Ovary (tissue), 9 donors: ENCODE results near the gene KLRF2. TPM values are rescaled to one million over a fixed set of nuclear protein-coding genes. Genes with fewer than 3 reads are reported as not detected.

Experiments
- DNase-seq, 5 donors: peaks; one replicate each; pipeline ENCODE4 v3.0.0-alpha.2; 2019 to 2020
- H3K27ac ChIP-seq, 2 donors: fragments of 200-600 bp; one replicate each; pipeline versions ENCODE4 v1.5.1 to v1.8.0; 2019 to 2022
- H3K27me3 ChIP-seq: fragments of 200-600 bp; one replicate; pipeline ENCODE4 v1.8.0; 2022
- H3K36me3 ChIP-seq: fragments of 200-600 bp; sonication (generic); one replicate; pipeline ENCODE4 v1.5.1; 2019
- H3K4me1 ChIP-seq: one replicate; pipeline ENCODE4 v1.8.1; 2013; ENCODE audit warnings: mild to moderate bottlenecking, moderate library complexity; ENCODE audit not compliant: insufficient read depth
- H3K4me3 ChIP-seq: fragments of 200-600 bp; sonication (generic); one replicate; pipeline ENCODE4 v1.5.1; 2017
- H3K9me3 ChIP-seq, 2 donors: fragments of 200-600 bp in 1 of 2; sonication (generic) in 1 of 2; one replicate each; pipeline versions ENCODE4 v1.5.1 to v1.8.1; 2013 to 2019; ENCODE audit warnings: mild to moderate bottlenecking in 1 of 2, moderate library complexity in 1 of 2
- EP300 ChIP-seq: sonication (generic); formaldehyde crosslinking; IDR thresholded peaks from one replicate; pipeline ENCODE4 v1.6.1; 2017; ENCODE audit warnings: antibody characterized with exemption
- POLR2A ChIP-seq: fragments of 450-650 bp; IDR thresholded peaks from one replicate; pipeline ENCODE4 v1.6.1; 2017; ENCODE audit warnings: antibody characterized with exemption, mild to moderate bottlenecking, moderate library complexity
- WGBS, 3 donors: extraction: QIAGEN DNeasy Blood & Tissue Kit in 1 of 3; methylation state at CpG; one replicate each; pipeline versions ENCODE4 v1.1.5 to v1.1.7; 2013 to 2017; 5-methylcytosine and 5-hydroxymethylcytosine counted together
- intact Hi-C, 4 donors: fragments of 100-400 bp; cut with DNase I; formaldehyde crosslinking; loops; one replicate each; pipeline versions ENCODE4 v1.11.0 to v1.15.1; 2022 to 2023
- polyA plus RNA-seq, 2 donors: library from polyadenylated mRNA; stranded (reverse); fragments of 200-250 nt in 1 of 2; fragments of 350-450 nt in 1 of 2; fragmentation: Illumina TruSeq in 1 of 2; extraction: RNeasy Lipid Tissue Mini Kit (QIAGEN cat#74804) in 1 of 2; gene quantifications; one replicate each; pipeline ENCODE4 v1.2.3, GENCODE V29; 2013 to 2014
- total RNA-seq, 7 donors: library from RNA; depleted of rRNA in 2 of 7; stranded (reverse); fragments of >200 nt in 2 of 7; fragmentation: NEBNext Ultra II Directional in 3 of 7; extraction: Animal tissue kit (Norgen Biotek cat#: 25700) in 3 of 7; gene quantifications; one replicate each; pipeline versions ENCODE4 v1.1.0 to v1.2.4, GENCODE V29; 2016 to 2023
- TF ChIP-seq, protein P1 (sequence below), 3 donors: fragments of 450-650 bp in 2 of 3; fragments of 200-600 bp in 1 of 3; IDR thresholded peaks; one replicate each; pipeline versions ENCODE4 v1.5.1 to v1.8.0; 2016 to 2022; ENCODE audit warnings: antibody characterized with exemption in 3 of 3, mild to moderate bottlenecking in 1 of 3
- donor health status: DM: no; HTN: no; CAD: no; lungs with moderate emphysema.
- donor health status: DM: no; HTN: no; CAD: no.
- donor health status: Bipolar disorder and iron deficiency.
- donor health status: DM: yes; HTN: yes; CAD: no.
- donor health status: DM: no; HTN: no; CAD: no.
- donor health status: DM: yes; HTN: yes; CAD: no.

The KLRF2 gene
- total and polyA plus RNA-seq, 9 donors, result not detected

GRCh38 chr12:9926876-9927275, 45.6 kb downstream of the KLRF2 start:
- H3K27ac ChIP-seq, result no peak overlapping the region
- H3K36me3 ChIP-seq, result no peaks in the 10 kb centered on the region
- intact Hi-C loops, result loop anchor here in 1 of 4 donors (5.0 to 10.0 kb wide), 2 partner anchors 112 to 180 kb away; no protein-coding TSS in a partner anchor
- 80 to 83% (median 82%) methylated on average over 3 of the region's 3 CpGs for WGBS, 3 donors
- no peak overlapping the region for H3K4me3 ChIP-seq
- no peak for DNase-seq
- no peaks in the 10 kb centered on the region for H3K27me3 ChIP-seq
- H3K9me3 ChIP-seq, result no peaks in the 10 kb centered on the region
- TF ChIP-seq, protein P1, sequence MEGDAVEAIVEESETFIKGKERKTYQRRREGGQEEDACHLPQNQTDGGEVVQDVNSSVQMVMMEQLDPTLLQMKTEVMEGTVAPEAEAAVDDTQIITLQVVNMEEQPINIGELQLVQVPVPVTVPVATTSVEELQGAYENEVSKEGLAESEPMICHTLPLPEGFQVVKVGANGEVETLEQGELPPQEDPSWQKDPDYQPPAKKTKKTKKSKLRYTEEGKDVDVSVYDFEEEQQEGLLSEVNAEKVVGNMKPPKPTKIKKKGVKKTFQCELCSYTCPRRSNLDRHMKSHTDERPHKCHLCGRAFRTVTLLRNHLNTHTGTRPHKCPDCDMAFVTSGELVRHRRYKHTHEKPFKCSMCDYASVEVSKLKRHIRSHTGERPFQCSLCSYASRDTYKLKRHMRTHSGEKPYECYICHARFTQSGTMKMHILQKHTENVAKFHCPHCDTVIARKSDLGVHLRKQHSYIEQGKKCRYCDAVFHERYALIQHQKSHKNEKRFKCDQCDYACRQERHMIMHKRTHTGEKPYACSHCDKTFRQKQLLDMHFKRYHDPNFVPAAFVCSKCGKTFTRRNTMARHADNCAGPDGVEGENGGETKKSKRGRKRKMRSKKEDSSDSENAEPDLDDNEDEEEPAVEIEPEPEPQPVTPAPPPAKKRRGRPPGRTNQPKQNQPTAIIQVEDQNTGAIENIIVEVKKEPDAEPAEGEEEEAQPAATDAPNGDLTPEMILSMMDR (IDR thresholded peaks at IDR 0.05), result no peak
- TF ChIP-seq POLR2A, result no peak
- TF ChIP-seq EP300, result no peak
- no peaks in the 10 kb centered on the region for H3K4me1 ChIP-seq

GRCh38 chr12:9928607-9929006, 47.3 kb downstream of the KLRF2 start:
- Histone ChIP-seq H3K27me3 (no peaks in the 10 kb centered on the region), H3K4me1 (no peaks in the 10 kb centered on the region), H3K4me3 (no peak overlapping the region), H3K36me3 (no peaks in the 10 kb centered on the region), H3K27ac (no peak overlapping the region), H3K9me3 (no peaks in the 10 kb centered on the region)
- TF ChIP-seq POLR2A, result no peak
- no peak for TF ChIP-seq EP300
- TF ChIP-seq, protein P1 (IDR thresholded peaks at IDR 0.05), result no peak
- intact Hi-C loops, result loop anchor here in 1 of 4 donors (5.0 to 10.0 kb wide), 2 partner anchors 114 to 181 kb away; no protein-coding TSS in a partner anchor
- 88 to 93% (median 91%) methylated on average over 3 of the region's 3 CpGs for WGBS, 3 donors
- no peak for DNase-seq

GRCh38 chr12:9931245-9931644, 50.0 kb downstream of the KLRF2 start:
- 58 to 71% (median 64%) methylated on average over 3 of the region's 3 CpGs for WGBS, 3 donors
- intact Hi-C loops, result loop anchor here in 1 of 4 donors (5.0 kb wide), 1 partner anchor 179 kb away; no protein-coding TSS in a partner anchor
- TF ChIP-seq POLR2A (no peak), EP300 (no peak)
- TF ChIP-seq, protein P1 (IDR thresholded peaks at IDR 0.05), result no peak
- Histone ChIP-seq H3K27ac (no peak overlapping the region), H3K36me3 (no peaks in the 10 kb centered on the region), H3K27me3 (no peaks in the 10 kb centered on the region), H3K9me3 (no peaks in the 10 kb centered on the region), H3K4me3 (no peak overlapping the region), H3K4me1 (no peaks in the 10 kb centered on the region)
- DNase-seq, result no peak

- no peak for DNase-seq
- H3K36me3 ChIP-seq, result no peaks in the 10 kb centered on the region
- 83 to 84% (median 84%) methylated on average over 6 of the region's 6 CpGs for WGBS, 3 donors
- TF ChIP-seq, protein P1 (IDR thresholded peaks at IDR 0.05), result no peak
- no peak for TF ChIP-seq POLR2A
- no peak for TF ChIP-seq EP300
- intact Hi-C loops, result loop anchor here in 1 of 4 donors (5.0 kb wide), 1 partner anchor 180 kb away; no protein-coding TSS in a partner anchor
- H3K27me3 ChIP-seq, result no peaks in the 10 kb centered on the region
- no peak within 1 kb of the TSS for H3K4me3 ChIP-seq
- H3K9me3 ChIP-seq, result no peaks in the 10 kb centered on the region
- H3K27ac ChIP-seq, result no peak within 1 kb of the TSS
- H3K4me1 ChIP-seq, result no peaks in the 10 kb centered on the region
These were observed 51.0 kb downstream of the KLRF2 start, which contains the start of gene CLEC2A for GRCh38 chr12:9932270-9932669. CLEC2A (minus strand) TSS chr12:9932370; CDS start chr12:9932329, 41 bp downstream.
